ENCODE data around the gene IMMP2L. TPM values are rescaled to one million over a fixed set of nuclear protein-coding genes. Genes with fewer than 3 reads are reported as not detected.

Gene IMMP2L
- total and polyA plus RNA-seq, 2 of the 4 experiments (the other 2 are of a cell fraction), result 5.8 to 9.3 TPM

DNA sequence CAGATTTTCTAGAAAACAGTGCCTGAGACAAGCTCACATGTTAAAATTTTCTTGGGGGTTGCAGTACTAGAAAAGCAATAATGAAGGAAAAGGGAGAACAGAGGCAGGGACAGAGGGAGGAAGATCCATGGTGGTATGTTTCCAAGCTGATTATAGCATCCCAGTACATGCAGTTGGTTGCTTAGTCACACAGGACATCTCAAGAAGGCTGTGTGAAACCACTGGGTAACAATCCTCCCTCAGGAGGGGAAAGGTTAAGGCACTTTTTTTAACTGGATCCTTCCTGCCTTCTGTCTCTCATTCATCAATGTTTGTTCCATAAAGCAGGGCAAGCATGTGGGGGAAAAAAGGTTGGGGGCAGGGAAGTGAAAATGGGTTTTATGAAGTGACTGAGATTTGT lies 6.1 kb upstream of the IMMP2L start:
- H4K20me1 ChIP-seq (ENCODE audit: insufficient read depth, low read length), result no peaks in the 10 kb centered on the region
- H3K4ac ChIP-seq (ENCODE audit: low read depth, low read length), result no peak overlapping the region
- H3K23ac ChIP-seq (ENCODE audit: low read depth, low read length), result no peak overlapping the region
- no peak overlapping the region for H2BK5ac ChIP-seq (ENCODE audit: low read depth, low read length, poor library complexity, severe bottlenecking)
- in situ Hi-C loops (cut with MboI; ENCODE audit: low sequenced_read_pairs), result no loop called here
- no peak overlapping the region for H2BK15ac ChIP-seq (ENCODE audit: low read depth, low read length)
- H2BK120ac ChIP-seq (ENCODE audit: low read depth, low read length), result no peak overlapping the region
- H3K18ac ChIP-seq (ENCODE audit: low read depth, low read length), result no peak overlapping the region
- no peak overlapping the region for H3K27ac ChIP-seq (ENCODE audit: insufficient read depth, low read length)
- ChIA-PET POLR2A (ENCODE audit: unreplicated experiment) (no interaction called here), CTCF (no interaction called here)
- DNase-seq (no peak), ATAC-seq (ENCODE audit: low read depth) (no peak)
- H4K8ac ChIP-seq (ENCODE audit: low read depth in 2 of 2, low read length in 2 of 2), result no peak overlapping the region
- no peak overlapping the region for H4K5ac ChIP-seq (ENCODE audit: low read depth, low read length)
- H3K9me3 ChIP-seq (ENCODE audit: control insufficient read depth, insufficient read depth, low read length), result peaks cover 2% of the 10 kb centered on the region; the same call in 1 of the 2 replicates
- no peak overlapping the region for H2AK9ac ChIP-seq (replicated peaks; ENCODE audit: low read depth, low read length, poor library complexity)
- H3K4me3 ChIP-seq (ENCODE audit: insufficient read depth, low read depth, low read length), result no peak overlapping the region
- H3K9me1 ChIP-seq (ENCODE audit: insufficient read depth, low read length), result no peaks in the 10 kb centered on the region
- dilution Hi-C loops (cut with HindIII; ENCODE audit: low sequenced_read_pairs, unreplicated experiment), result no loop called here
- intact Hi-C loops (cut with micrococcal nuclease), result no loop called here
- H3K14ac ChIP-seq (replicated peaks; ENCODE audit: low read depth, low read length), result no peak overlapping the region
- H3K9ac ChIP-seq (ENCODE audit: low read depth, low read length), result no peak overlapping the region
- H3K27me3 ChIP-seq (ENCODE audit: control insufficient read depth, insufficient read depth, low read length), result no peaks in the 10 kb centered on the region; the same call in 1 of the 2 replicates
- TF ChIP-seq, protein P1, sequence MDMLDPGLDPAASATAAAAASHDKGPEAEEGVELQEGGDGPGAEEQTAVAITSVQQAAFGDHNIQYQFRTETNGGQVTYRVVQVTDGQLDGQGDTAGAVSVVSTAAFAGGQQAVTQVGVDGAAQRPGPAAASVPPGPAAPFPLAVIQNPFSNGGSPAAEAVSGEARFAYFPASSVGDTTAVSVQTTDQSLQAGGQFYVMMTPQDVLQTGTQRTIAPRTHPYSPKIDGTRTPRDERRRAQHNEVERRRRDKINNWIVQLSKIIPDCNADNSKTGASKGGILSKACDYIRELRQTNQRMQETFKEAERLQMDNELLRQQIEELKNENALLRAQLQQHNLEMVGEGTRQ (IDR thresholded peaks at IDR 0.05; ENCODE audit: low read depth, low read length), result no peak
- TF ChIP-seq CHD1 (IDR thresholded peaks at IDR 0.05; ENCODE audit: low read depth, low read length) (no peak), SMC3 (IDR thresholded peaks at IDR 0.05; ENCODE audit: low read depth, low read length) (no peak), CTCF (conservative IDR thresholded peaks at IDR 0.05; ENCODE audit: low read depth, low read length) (no peak), NFE2L2 (IDR thresholded peaks at IDR 0.05; ENCODE audit: low read depth, low read length) (no peak), RFX5 (IDR thresholded peaks at IDR 0.05; ENCODE audit: low read depth, low read length) (no peak), RAD21 (IDR thresholded peaks at IDR 0.05; ENCODE audit: low read length) (no peak), CEBPB (IDR thresholded peaks at IDR 0.05; ENCODE audit: low read depth, low read length) (no peak)
- BruUV-seq (replicated peaks), result no TSS peak
- no peak overlapping the region for H4K91ac ChIP-seq (ENCODE audit: insufficient read depth, low read depth, low read length)
- no peak overlapping the region for H2BK20ac ChIP-seq (ENCODE audit: low read depth, low read length)
- H2AFZ ChIP-seq (replicated peaks; ENCODE audit: low read length, poor library complexity), result no peak overlapping the region
- H3K79me1 ChIP-seq (ENCODE audit: low read depth in 1 of 2, low read length in 2 of 2), result no peaks in the 10 kb centered on the region
- H3K4me1 ChIP-seq (ENCODE audit: control insufficient read depth, insufficient read depth, low read length), result no peaks in the 10 kb centered on the region
- no peak overlapping the region for H3K4me2 ChIP-seq (ENCODE audit: low read depth, low read length)
- H3K56ac ChIP-seq (ENCODE audit: extremely low read depth, insufficient read depth, low read length), result no peak overlapping the region
- no peak overlapping the region for H2AK5ac ChIP-seq (ENCODE audit: low read depth, low read length)
- no peaks in the 10 kb centered on the region for H3K36me3 ChIP-seq (ENCODE audit: control insufficient read depth, insufficient read depth, low read length)
